Vagina (tissue), 2 donors: ENCODE results near the gene ABCA8. TPM values are rescaled to one million over a fixed set of nuclear protein-coding genes. Genes with fewer than 3 reads are reported as not detected.

Experiments used
- DNase-seq, 2 donors: peaks; one replicate each; pipeline ENCODE4 v3.0.0-alpha.2; 2017; ENCODE audit errors: extremely low spot score in 2 of 2
- H3K27ac ChIP-seq: fragments of 200-600 bp; sonication (generic); one replicate; pipeline ENCODE4 v1.5.1; 2019
- H3K27me3 ChIP-seq: fragments of 200-600 bp; sonication (generic); one replicate; pipeline ENCODE4 v1.5.1; 2019
- H3K36me3 ChIP-seq, 2 donors: fragments of 200-600 bp; sonication (generic); one replicate each; pipeline ENCODE4 v1.5.1; 2017 to 2019
- H3K4me1 ChIP-seq: fragments of 200-600 bp; sonication (generic); one replicate; pipeline ENCODE4 v1.5.1; 2019
- H3K4me3 ChIP-seq, 2 donors: fragments of 200-600 bp; sonication (generic); 1 replicate in 1 of 2; 2 replicates in 1 of 2; pipeline ENCODE4 v1.5.1; 2016 to 2019
- H3K9me3 ChIP-seq: fragments of 200-600 bp; sonication (generic); one replicate; pipeline ENCODE4 v1.5.1; 2019
- POLR2A ChIP-seq, 2 donors: fragments of 450-650 bp; IDR thresholded peaks; one replicate each; pipeline ENCODE4 v1.6.1; 2017; ENCODE audit warnings: antibody characterized with exemption in 2 of 2, mild to moderate bottlenecking in 2 of 2, moderate library complexity in 2 of 2
- POLR2AphosphoS5 ChIP-seq, 2 donors: sonication (generic); formaldehyde crosslinking; IDR thresholded peaks; one replicate each; pipeline ENCODE4 v1.9.0; 2017; ENCODE audit warnings: antibody characterized with exemption in 2 of 2, mild to moderate bottlenecking in 2 of 2, low read depth in 1 of 2; ENCODE audit not compliant: insufficient read depth in 1 of 2
- intact Hi-C: fragments of 100-400 bp; cut with DNase I; formaldehyde crosslinking; loops from one replicate; pipeline ENCODE4 v1.15.1; 2023
- total RNA-seq: library from RNA; depleted of rRNA; stranded (reverse); fragments of >200 nt; gene quantifications from one replicate; pipeline ENCODE4 v1.2.3, GENCODE V29; 2016
- TF ChIP-seq, protein P1 (sequence below), 3 experiments: fragments of 450-650 bp in 2 of 3; fragments of 200-600 bp in 1 of 3; sonication (generic) in 1 of 3; IDR thresholded peaks; one replicate each; pipeline ENCODE4 v1.5.1; 2017 to 2019; ENCODE audit warnings: antibody characterized with exemption in 3 of 3, mild to moderate bottlenecking in 2 of 3, moderate library complexity in 2 of 3

ABCA8 gene
- total RNA-seq, 1 donor from 2014 or later, result 75.9 TPM

- peaks cover 0 to 30% of the 10 kb centered on the region in 2 donors for H3K36me3 ChIP-seq
- no peak overlapping the region for H3K4me3 ChIP-seq
- intact Hi-C loops, result no loop called here
- no peak overlapping the region for H3K27ac ChIP-seq
- no peaks in the 10 kb centered on the region for H3K27me3 ChIP-seq
- DNase-seq, result no peak
- no peaks in the 10 kb centered on the region for H3K9me3 ChIP-seq
- TF ChIP-seq, protein P1, sequence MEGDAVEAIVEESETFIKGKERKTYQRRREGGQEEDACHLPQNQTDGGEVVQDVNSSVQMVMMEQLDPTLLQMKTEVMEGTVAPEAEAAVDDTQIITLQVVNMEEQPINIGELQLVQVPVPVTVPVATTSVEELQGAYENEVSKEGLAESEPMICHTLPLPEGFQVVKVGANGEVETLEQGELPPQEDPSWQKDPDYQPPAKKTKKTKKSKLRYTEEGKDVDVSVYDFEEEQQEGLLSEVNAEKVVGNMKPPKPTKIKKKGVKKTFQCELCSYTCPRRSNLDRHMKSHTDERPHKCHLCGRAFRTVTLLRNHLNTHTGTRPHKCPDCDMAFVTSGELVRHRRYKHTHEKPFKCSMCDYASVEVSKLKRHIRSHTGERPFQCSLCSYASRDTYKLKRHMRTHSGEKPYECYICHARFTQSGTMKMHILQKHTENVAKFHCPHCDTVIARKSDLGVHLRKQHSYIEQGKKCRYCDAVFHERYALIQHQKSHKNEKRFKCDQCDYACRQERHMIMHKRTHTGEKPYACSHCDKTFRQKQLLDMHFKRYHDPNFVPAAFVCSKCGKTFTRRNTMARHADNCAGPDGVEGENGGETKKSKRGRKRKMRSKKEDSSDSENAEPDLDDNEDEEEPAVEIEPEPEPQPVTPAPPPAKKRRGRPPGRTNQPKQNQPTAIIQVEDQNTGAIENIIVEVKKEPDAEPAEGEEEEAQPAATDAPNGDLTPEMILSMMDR (IDR thresholded peaks at IDR 0.05), result no peak
- TF ChIP-seq POLR2A (IDR thresholded peaks at IDR 0.05) (no peak), POLR2AphosphoS5 (IDR thresholded peaks at IDR 0.05; ENCODE audit: insufficient read depth in 1 of 2, low read depth in 1 of 2) (no peak)
- H3K4me1 ChIP-seq, result peaks cover 8% of the 10 kb centered on the region
These were observed 70.3 kb downstream of the ABCA8 start for GRCh38 chr17:68884888-68885287.

DNA sequence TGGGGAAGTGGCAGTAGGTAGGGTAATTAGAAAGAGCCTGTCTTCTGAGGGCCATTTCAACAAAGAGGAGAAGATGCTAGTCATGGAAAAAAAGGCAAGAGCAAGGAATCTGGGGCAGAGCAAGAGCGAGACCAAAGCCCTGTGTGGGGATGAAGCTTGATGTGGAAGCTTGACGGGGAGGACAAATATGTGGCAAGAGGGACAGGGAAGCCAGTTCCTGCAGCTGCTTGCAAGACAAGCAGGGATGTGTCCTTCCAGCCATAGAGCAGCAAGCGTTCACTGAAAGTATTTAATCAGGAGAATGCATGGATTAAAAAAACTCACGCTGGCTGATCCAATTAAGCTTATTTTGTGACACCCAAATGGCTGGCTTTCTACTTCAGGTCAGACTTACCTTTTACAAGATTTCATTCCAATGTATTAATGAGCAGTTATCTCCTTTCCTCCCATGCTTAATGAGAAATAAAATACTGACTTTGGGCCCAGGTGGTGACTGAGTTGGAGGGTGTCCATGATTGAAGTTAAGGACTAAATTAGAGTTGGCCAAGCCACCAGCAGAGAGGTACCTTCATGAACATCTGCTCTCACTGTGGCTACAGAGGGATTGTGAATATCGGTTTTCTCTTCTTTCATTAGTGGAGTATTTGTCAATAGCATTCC lies 76.8 kb downstream of the ABCA8 start:
- peaks cover 0 to 21% of the 10 kb centered on the region in 2 donors for H3K36me3 ChIP-seq
- no peaks in the 10 kb centered on the region for H3K4me1 ChIP-seq
- no peak overlapping the region for H3K27ac ChIP-seq
- DNase-seq, result no peak
- intact Hi-C loops, result no loop called here
- H3K27me3 ChIP-seq, result no peaks in the 10 kb centered on the region
- H3K4me3 ChIP-seq, result no peak overlapping the region
- no peaks in the 10 kb centered on the region for H3K9me3 ChIP-seq
- no peak for TF ChIP-seq POLR2AphosphoS5 (IDR thresholded peaks at IDR 0.05; ENCODE audit: insufficient read depth in 1 of 2, low read depth in 1 of 2)
- TF ChIP-seq, protein P1 (IDR thresholded peaks at IDR 0.05), result no peak
- TF ChIP-seq POLR2A (IDR thresholded peaks at IDR 0.05), result no peak

GRCh38 chr17:68871447-68871846 lies 83.7 kb downstream of the ABCA8 start:
- Histone ChIP-seq H3K9me3 (no peaks in the 10 kb centered on the region), H3K27me3 (no peaks in the 10 kb centered on the region), H3K4me3 (no peak overlapping the region), H3K36me3 (no peaks in the 10 kb centered on the region), H3K27ac (no peak overlapping the region), H3K4me1 (peaks cover 4% of the 10 kb centered on the region)
- no peak for DNase-seq
- intact Hi-C loops, result no loop called here
- TF ChIP-seq, protein P1 (IDR thresholded peaks at IDR 0.05), result no peak
- TF ChIP-seq POLR2AphosphoS5 (IDR thresholded peaks at IDR 0.05; ENCODE audit: insufficient read depth in 1 of 2, low read depth in 1 of 2), result no peak
- TF ChIP-seq POLR2A (IDR thresholded peaks at IDR 0.05), result no peak

DNA sequence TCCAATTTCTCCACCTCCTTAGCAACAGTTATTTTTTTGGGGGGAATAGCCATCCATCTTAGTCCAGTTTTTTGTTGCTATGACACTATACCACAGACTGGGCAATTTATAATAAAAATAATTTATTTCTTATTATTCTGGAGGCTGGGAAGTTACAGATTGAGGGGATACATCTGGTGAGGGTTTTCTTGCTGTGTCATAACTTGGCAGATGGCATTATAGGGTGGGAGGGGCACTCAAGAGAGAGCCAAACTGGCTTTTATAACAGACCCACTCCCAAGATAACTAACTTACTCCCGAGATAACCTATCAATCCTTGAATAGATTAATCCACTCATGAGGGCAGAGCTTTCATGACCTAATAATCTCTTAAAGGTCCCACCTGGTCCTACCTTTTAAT lies 84.2 kb downstream of the ABCA8 start:
- Histone ChIP-seq H3K4me1 (peaks cover 4% of the 10 kb centered on the region), H3K36me3 (no peaks in the 10 kb centered on the region), H3K27me3 (no peaks in the 10 kb centered on the region), H3K27ac (no peak overlapping the region), H3K9me3 (no peaks in the 10 kb centered on the region), H3K4me3 (no peak overlapping the region)
- intact Hi-C loops, result no loop called here
- DNase-seq, result no peak
- TF ChIP-seq POLR2A (IDR thresholded peaks at IDR 0.05), result no peak
- no peak for TF ChIP-seq POLR2AphosphoS5 (IDR thresholded peaks at IDR 0.05; ENCODE audit: insufficient read depth in 1 of 2, low read depth in 1 of 2)
- TF ChIP-seq, protein P1 (IDR thresholded peaks at IDR 0.05), result no peak

DNA sequence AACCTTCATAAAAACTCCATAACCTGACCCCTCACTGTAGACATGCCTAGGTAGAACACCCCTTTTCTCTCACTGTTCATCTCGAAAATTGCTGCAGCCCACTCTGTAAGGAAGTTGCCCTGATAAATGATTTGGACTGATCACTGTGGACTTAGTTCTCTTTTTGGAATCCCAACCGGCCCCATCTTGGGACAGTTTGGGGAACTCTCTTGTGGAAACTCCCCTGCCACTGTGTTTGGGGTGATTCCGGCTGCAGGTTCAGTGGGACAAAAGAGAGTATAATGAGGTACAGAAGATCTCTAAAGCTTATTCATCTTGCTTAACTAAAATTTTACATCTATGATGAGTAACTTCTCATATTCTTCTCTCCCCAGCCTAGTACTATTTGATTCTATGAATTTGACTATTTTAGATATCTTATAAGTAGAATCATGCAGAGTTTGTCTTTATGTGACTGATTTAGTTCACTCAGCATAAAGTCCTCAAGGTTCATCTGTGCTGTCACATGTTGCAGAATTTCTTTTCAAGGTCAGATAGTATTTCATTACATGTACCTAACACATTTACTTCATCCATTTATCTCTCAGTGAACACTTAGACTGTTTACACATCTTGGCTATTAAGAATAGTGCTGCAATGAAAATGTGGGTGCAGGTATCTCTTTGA lies 84.9 kb downstream of the ABCA8 start:
- no peak for DNase-seq
- no peaks in the 10 kb centered on the region for H3K27me3 ChIP-seq
- no peak overlapping the region for H3K27ac ChIP-seq
- H3K36me3 ChIP-seq, result no peaks in the 10 kb centered on the region
- H3K9me3 ChIP-seq, result no peaks in the 10 kb centered on the region
- H3K4me3 ChIP-seq, result no peak overlapping the region
- no peak for TF ChIP-seq POLR2A (IDR thresholded peaks at IDR 0.05)
- TF ChIP-seq, protein P1 (IDR thresholded peaks at IDR 0.05), result no peak
- no peak for TF ChIP-seq POLR2AphosphoS5 (IDR thresholded peaks at IDR 0.05; ENCODE audit: insufficient read depth in 1 of 2, low read depth in 1 of 2)
- H3K4me1 ChIP-seq, result peaks cover 4% of the 10 kb centered on the region
- intact Hi-C loops, result no loop called here
